ENCODE data around the gene EIF5A.

Gene EIF5A

GRCh38 chr17:7306911-7307685, at the start of gene EIF5A:
EIF5A (plus strand) TSS chr17:7307628; CDS start chr17:7309636, 2,008 bp downstream.
- DNase-seq, result peak; percentile 100

- DNase-seq, result no peak
Measured at GRCh38 chr17:7258731-7259554, 48.5 kb upstream of the EIF5A start.

DNA sequence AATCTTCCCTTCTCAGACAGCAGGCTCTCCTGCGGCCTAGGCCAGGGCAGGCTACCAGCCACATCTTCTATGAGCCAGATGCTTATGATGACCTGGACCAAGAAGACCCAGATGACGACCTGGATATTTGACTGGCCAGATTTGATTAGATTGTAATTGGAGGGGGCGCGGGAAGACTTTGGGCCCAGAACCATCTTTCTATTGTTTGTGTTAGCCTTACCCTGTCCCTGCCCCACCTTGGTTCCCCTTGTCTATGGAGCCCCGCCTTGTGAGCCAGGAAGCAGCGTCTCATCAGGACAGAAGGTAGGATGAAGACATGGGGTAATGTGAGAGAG, 47.9 kb upstream of the EIF5A start:
- DNase-seq, result no peak

GRCh38 chr17:7260151-7260550, 47.3 kb upstream of the EIF5A start:
- DNase-seq, result no peak

DNA sequence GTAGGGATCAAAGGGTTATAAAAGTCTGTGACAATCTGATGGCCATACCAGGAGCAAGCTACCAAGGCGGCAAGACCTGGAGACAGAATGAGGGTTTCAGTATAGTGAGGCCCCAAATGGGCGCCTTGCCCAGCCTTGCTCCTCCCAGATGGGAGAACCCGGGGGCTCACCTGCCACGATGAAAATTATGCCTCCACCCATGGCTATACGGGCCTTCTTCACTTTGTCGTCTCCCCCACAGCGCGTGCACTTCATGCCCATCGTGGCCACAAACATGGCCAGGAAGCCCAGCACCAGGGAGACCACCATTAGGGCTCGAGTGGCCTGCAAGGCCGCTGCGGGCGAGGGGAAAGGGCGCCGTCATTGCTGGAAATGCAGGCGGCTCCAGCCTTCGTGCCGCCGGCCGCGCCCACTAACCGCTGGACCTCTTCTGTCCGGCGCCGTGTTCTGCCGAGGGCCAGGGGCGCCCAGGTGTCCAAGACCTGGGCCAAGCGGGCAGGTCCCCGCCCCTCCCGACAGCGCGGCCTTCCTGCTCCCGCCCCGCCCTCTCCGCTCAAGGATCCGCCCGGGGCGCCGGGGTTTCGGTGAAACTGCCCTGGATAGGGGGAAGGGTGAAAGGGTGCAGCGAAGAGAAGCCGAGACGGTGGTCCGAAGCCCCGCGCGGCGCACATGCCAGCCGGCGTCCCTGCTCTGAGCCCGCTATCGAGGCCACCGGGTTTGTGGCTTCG, 46.6 kb upstream of the EIF5A start:
- DNase-seq, result peak; percentile 30

- DNase-seq, result peak; percentile 34
Measured at GRCh38 chr17:7261379-7262191, 45.8 kb upstream of the EIF5A start.

- DNase-seq, result peak; percentile 34
Measured at GRCh38 chr17:7262192-7262934, 45.1 kb upstream of the EIF5A start, which contains the start of gene CLDN7. CLDN7 (minus strand) TSS chr17:7262478; CDS start chr17:7262043, 435 bp downstream.

GRCh38 chr17:7262935-7263800, 44.3 kb upstream of the EIF5A start:
- DNase-seq, result no peak

- no peak for DNase-seq
Measured at GRCh38 chr17:7263801-7264078, 43.7 kb upstream of the EIF5A start.

- no peak for DNase-seq
Measured at GRCh38 chr17:7266784-7267183, 40.6 kb upstream of the EIF5A start.

DNA sequence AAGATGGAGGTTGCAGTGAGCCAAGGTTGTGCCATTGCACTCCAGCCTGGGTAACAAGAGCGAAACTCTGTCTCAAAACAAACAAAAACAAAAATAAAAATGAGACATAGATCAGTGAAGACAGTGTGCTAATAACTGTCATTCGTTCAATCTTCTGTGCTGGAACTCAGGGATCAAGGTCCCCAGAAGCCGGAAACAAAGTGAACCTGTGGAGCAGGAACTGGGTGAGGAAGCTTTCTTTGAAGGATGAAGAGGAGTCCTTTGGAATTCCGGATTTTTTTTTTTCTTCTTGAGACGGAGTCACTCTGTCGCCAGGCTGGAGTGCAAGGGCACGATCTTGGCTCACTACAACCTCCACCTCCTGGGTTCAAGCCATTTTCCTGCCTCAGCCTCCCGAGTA, 28.0 kb upstream of the EIF5A start:
- no peak for DNase-seq

DNA sequence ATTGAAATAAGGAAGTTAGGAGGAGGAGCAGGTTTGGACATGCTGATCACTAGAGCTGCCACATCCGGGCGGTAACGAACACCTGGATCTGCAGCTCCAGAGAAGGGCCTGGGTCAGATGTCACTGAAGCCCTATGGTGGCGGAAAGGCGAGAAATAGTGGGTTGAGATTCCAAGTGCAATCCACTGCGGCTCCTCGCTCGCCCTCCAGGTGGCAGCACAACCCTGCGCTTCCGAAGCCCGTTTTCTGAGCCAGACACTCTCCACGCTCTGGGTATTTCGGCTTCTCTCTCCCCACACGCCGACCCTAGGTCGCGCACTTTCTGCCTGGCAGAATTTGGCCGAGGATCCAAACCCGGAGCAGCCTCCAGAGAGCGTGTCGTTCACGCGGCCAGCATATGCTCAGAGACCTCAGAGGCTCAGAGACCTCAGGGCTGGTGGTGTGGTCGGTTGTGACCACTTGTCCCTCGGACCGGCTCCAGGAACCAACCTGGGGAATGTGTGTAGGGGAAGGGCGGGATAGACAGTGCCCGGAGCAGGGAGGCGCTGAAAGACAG, 26.8 kb upstream of the EIF5A start:
- peak; percentile 83 for DNase-seq

- peak; percentile 92 for DNase-seq
Measured at GRCh38 chr17:7281074-7281952, 26.1 kb upstream of the EIF5A start, which contains the start of gene SLC2A4. SLC2A4 (plus strand) TSS chr17:7281718; CDS start chr17:7281935, 217 bp downstream.

DNA sequence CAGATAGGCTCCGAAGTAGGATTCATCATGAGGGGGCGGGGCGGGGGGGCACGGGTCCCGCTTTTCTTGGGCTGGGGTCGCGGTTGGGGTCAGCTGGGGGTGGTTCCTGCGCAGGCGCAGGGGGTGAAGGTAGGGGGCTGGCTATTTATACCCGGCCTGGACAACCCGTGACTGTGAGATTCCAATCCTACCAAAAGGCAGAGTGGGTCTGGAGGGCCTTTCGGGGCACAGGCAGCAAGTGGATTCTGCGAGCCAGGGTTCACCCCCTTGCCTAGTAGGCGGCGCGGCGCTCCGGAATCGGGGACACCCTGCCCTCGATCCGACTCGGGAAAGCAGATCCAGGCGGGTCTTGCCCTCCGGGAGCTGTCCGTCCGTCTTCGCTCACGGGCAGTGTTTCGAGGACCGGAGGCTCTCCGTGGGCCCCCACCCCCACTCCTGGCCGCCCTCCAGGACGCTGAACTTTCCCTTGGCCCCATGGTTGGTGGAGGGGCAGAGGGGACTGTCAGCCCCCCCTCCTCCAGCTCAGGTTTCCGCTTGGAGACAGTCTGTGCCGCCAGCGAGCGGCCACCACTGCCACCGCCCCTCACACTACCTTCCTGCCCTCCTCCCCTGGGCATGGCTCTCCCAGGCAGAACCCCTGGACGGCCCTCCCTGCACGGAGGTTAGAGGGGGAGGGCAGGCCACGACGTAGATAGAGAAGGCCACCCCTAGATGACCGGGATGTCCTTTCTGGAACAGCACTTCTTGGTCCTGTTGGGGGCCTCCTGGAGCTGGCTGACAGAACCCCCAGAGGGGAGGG, 25.3 kb upstream of the EIF5A start:
- peak; percentile 50 for DNase-seq

DNA sequence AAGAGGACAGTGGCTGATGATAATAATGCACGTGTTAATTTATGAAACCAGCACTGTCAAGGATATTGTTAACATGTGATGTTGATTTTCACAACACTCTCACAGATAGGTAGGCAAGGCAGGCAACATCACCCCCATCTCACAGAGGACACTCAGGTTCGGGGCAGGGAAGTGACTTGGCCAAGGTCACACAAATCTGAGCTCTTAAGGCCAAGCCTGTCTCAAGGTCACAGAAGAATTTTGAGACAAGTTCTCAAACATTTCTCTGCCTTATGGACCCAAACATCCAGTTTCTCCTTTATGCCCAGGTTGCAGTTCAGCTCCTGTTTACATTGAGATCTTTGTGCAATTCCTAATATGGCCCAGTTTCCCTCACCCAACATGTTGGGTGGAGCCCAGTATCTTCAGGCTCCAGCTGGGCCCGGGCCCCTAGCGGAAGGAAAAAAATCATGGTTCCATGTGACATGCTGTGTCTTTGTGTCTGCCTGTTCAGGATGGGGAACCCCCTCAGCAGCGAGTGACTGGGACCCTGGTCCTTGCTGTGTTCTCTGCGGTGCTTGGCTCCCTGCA, 24.6 kb upstream of the EIF5A start:
- DNase-seq, result no peak

- DNase-seq, result no peak
Measured at GRCh38 chr17:7283471-7284216, 23.8 kb upstream of the EIF5A start.

DNA sequence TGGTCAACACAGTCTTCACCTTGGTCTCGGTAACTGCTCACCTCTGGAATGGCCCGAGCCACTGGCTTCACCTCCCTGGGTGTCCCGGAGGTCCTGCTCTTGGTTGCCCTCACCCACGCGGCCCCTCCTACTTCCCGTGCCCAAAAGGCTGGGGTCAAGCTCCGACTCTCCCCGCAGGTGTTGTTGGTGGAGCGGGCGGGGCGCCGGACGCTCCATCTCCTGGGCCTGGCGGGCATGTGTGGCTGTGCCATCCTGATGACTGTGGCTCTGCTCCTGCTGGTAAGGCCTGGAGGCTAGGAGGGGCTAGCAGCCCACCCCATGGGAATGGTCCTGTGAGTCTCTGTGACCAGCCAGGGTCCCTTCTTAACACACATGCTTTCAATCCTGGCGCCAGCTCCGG, 22.5 kb upstream of the EIF5A start:
- no peak for DNase-seq

GRCh38 chr17:7285679-7286078, 21.7 kb upstream of the EIF5A start:
- no peak for DNase-seq
